HEK293 (cell line): ENCODE data around the gene ANKRD28.

Experiments used
- CTCF ChIA-PET: fragments of 350-600 bp; formaldehyde crosslinking; extraction: SDS; loops from one replicate; lab custom pipeline; 2021; ENCODE audit warnings: antibody characterized with exemption; lab: Yijun Ruan, JAX
- POLR2A ChIA-PET: fragments of 300-600 bp; formaldehyde crosslinking; extraction: SDS; loops from one replicate; lab custom pipeline; 2020; ENCODE audit warnings: antibody characterized with exemption, inconsistent platforms; lab: Yijun Ruan, JAX
- H3K27ac ChIP-seq: fragments of 200-500 bp; sonication (Bioruptor generic); 2 replicates; pipeline ENCODE4 v1.5.1; 2014; ENCODE audit warnings: low read depth, low read length, control low read depth, inconsistent platforms; ENCODE audit errors: extremely low read depth
- H3K36me3 ChIP-seq, 2 experiments: fragments of 200-500 bp in 1 of 2; sonication (Bioruptor generic) in 1 of 2; 1 replicate in 1 of 2; 2 replicates in 1 of 2; pipeline ENCODE4 v1.5.1; 2014 to 2017; ENCODE audit warnings: inconsistent platforms in 2 of 2, low read length in 2 of 2; ENCODE audit not compliant: control insufficient read depth in 2 of 2, insufficient read depth in 1 of 2
- H3K4me1 ChIP-seq: fragments of 200-500 bp; sonication (Bioruptor generic); 2 replicates; pipeline ENCODE4 v1.5.1; 2014; ENCODE audit warnings: mild to moderate bottlenecking, low read length, inconsistent platforms; ENCODE audit not compliant: control insufficient read depth, insufficient read depth
- H3K4me3 ChIP-seq: 2 replicates; pipeline ENCODE4 v1.5.1; 2011; ENCODE audit warnings: low read depth, mild to moderate bottlenecking, control low read depth, low read length, moderate library complexity
- H3K9me3 ChIP-seq: fragments of 200-500 bp; sonication (Bioruptor generic); 2 replicates; pipeline ENCODE4 v1.5.1; 2014; ENCODE audit warnings: low read depth, low read length, inconsistent platforms; ENCODE audit not compliant: control insufficient read depth, insufficient read depth
- GLIS2 ChIP-seq: fragments of 450-650 bp; formaldehyde crosslinking; IDR thresholded peaks from 2 replicates; pipeline ENCODE4 v1.5.1; 2016; ENCODE audit warnings: missing biosample characterization, missing genetic modification characterization
- HOXD13 ChIP-seq: sonication (generic); formaldehyde crosslinking; IDR thresholded peaks from 2 replicates; pipeline ENCODE4 v1.8.0; 2022; ENCODE audit warnings: missing genetic modification reagents, borderline replicate concordance
- SETDB1 ChIP-seq: IDR thresholded peaks from one replicate; pipeline ENCODE4 v1.6.1; 2017; ENCODE audit warnings: mild to moderate bottlenecking, low read length, moderate library complexity, mixed read lengths; ENCODE audit not compliant: insufficient read length
- ZBTB1 ChIP-seq: fragments of 450-650 bp; formaldehyde crosslinking; IDR thresholded peaks from 2 replicates; pipeline ENCODE4 v1.5.1; 2016; ENCODE audit warnings: missing biosample characterization, missing genetic modification characterization
- ZBTB6 ChIP-seq: fragments of 450-650 bp; formaldehyde crosslinking; IDR thresholded peaks from 2 replicates; pipeline ENCODE4 v1.5.1; 2017; ENCODE audit warnings: missing biosample characterization, missing genetic modification characterization
- ZNF112 ChIP-seq: fragments of 450-650 bp; formaldehyde crosslinking; IDR thresholded peaks from 2 replicates; pipeline ENCODE4 v1.5.0; 2017; ENCODE audit warnings: missing biosample characterization, missing genetic modification characterization
- ZNF155 ChIP-seq: fragments of 450-650 bp; formaldehyde crosslinking; IDR thresholded peaks from 2 replicates; pipeline ENCODE4 v1.5.1; 2016; ENCODE audit warnings: missing biosample characterization, missing genetic modification characterization
- ZNF175 ChIP-seq: fragments of 450-650 bp; formaldehyde crosslinking; IDR thresholded peaks from 2 replicates; pipeline ENCODE4 v1.5.1; 2016; ENCODE audit warnings: missing biosample characterization, missing genetic modification characterization
- ZNF2 ChIP-seq: fragments of 450-650 bp; formaldehyde crosslinking; IDR thresholded peaks from 2 replicates; pipeline ENCODE4 v1.5.1; 2016; ENCODE audit warnings: missing biosample characterization, missing genetic modification characterization
- ZNF211 ChIP-seq: fragments of 450-650 bp; formaldehyde crosslinking; IDR thresholded peaks from 2 replicates; pipeline ENCODE4 v1.5.1; 2016; ENCODE audit warnings: low read depth, missing biosample characterization, missing genetic modification characterization
- ZNF354C ChIP-seq: fragments of 450-650 bp; formaldehyde crosslinking; IDR thresholded peaks from 2 replicates; pipeline ENCODE4 v1.5.1; 2016; ENCODE audit warnings: missing biosample characterization, missing genetic modification characterization, low read depth, borderline replicate concordance
- ZNF629 ChIP-seq: fragments of 450-650 bp; formaldehyde crosslinking; IDR thresholded peaks from 2 replicates; pipeline ENCODE4 v1.5.1; 2017; ENCODE audit warnings: missing biosample characterization, missing genetic modification characterization
- ZNF654 ChIP-seq: fragments of 450-650 bp; formaldehyde crosslinking; IDR thresholded peaks from 2 replicates; pipeline ENCODE4 v1.5.1; 2016; ENCODE audit warnings: low read depth, missing biosample characterization, missing genetic modification characterization
- ZNF747 ChIP-seq: fragments of 450-650 bp; formaldehyde crosslinking; IDR thresholded peaks from 2 replicates; pipeline ENCODE4 v1.5.1; 2016; ENCODE audit warnings: missing biosample characterization, missing genetic modification characterization
- ZNF768 ChIP-seq: fragments of 450-650 bp; formaldehyde crosslinking; IDR thresholded peaks from 2 replicates; pipeline ENCODE4 v1.5.1; 2018; ENCODE audit warnings: missing biosample characterization, mild to moderate bottlenecking, missing genetic modification characterization
- ZNF776 ChIP-seq: fragments of 450-650 bp; formaldehyde crosslinking; IDR thresholded peaks from 2 replicates; pipeline ENCODE4 v1.5.0; 2017; ENCODE audit warnings: missing biosample characterization, missing genetic modification characterization, borderline replicate concordance
- ZNF777 ChIP-seq: fragments of 450-650 bp; formaldehyde crosslinking; IDR thresholded peaks from 2 replicates; pipeline ENCODE4 v1.5.1; 2017; ENCODE audit warnings: missing biosample characterization, missing genetic modification characterization, borderline replicate concordance
- ZSCAN4 ChIP-seq: fragments of 450-650 bp; formaldehyde crosslinking; IDR thresholded peaks from 2 replicates; pipeline ENCODE4 v1.5.1; 2017; ENCODE audit warnings: missing biosample characterization, missing genetic modification characterization
- ZXDB ChIP-seq: fragments of 450-650 bp; formaldehyde crosslinking; IDR thresholded peaks from 2 replicates; pipeline ENCODE4 v1.5.1; 2016; ENCODE audit warnings: missing biosample characterization, missing genetic modification characterization

Gene ANKRD28

GRCh38 chr3:15683253-15683652, 114.5 kb downstream of the ANKRD28 start:
- 0 out of 2 replicates have a peak, but pooled peaks cover 2% of the 10 kb centered on the region for H3K4me1 ChIP-seq
- no peaks in the 10 kb centered on the region for H3K9me3 ChIP-seq
- H3K27ac ChIP-seq: no peak overlapping the region
- ChIA-PET CTCF (no interaction called here), POLR2A (no interaction called here)
- no peak for TF ChIP-seq ZNF629 (tag by site-specific recombination)
- no peak for TF ChIP-seq GLIS2 (tag by site-specific recombination)
- TF ChIP-seq ZNF175 (tag by site-specific recombination): no peak
- no peak for TF ChIP-seq ZSCAN4 (tag by site-specific recombination)
- TF ChIP-seq ZNF2 (tag by site-specific recombination): no peak
- TF ChIP-seq HOXD13 (CRISPR knock-in tag): no peak
- TF ChIP-seq ZNF777 (tag by site-specific recombination): no peak
- no peak for TF ChIP-seq ZNF654 (tag by site-specific recombination)
- TF ChIP-seq ZNF747 (tag by site-specific recombination): no peak
- TF ChIP-seq ZXDB (tag by site-specific recombination): no peak
- H3K4me3 ChIP-seq: no peak overlapping the region
- peaks cover 6 to 27% of the 10 kb centered on the region in 2 experiments for H3K36me3 ChIP-seq

- H3K27ac ChIP-seq: no peak overlapping the region
- H3K4me3 ChIP-seq: no peak overlapping the region
- TF ChIP-seq ZNF354C: no peak
- no peak for TF ChIP-seq ZBTB1
- no peak for TF ChIP-seq ZNF211 (tag by site-specific recombination)
- TF ChIP-seq ZNF768 (tag by site-specific recombination): no peak
- no peak for TF ChIP-seq SETDB1
- TF ChIP-seq ZNF155 (tag by site-specific recombination): no peak
- TF ChIP-seq ZNF776: no peak
- TF ChIP-seq ZBTB6 (tag by site-specific recombination): no peak
- CTCF ChIA-PET: no interaction called here
- H3K4me1 ChIP-seq: 0 out of 2 replicates have a peak, but pooled peaks cover 2% of the 10 kb centered on the region
- POLR2A ChIA-PET: no interaction called here
- H3K36me3 ChIP-seq: peaks cover 10 to 33% of the 10 kb centered on the region in 2 experiments
- no peaks in the 10 kb centered on the region for H3K9me3 ChIP-seq
These were observed 115.1 kb downstream of the ANKRD28 start for GRCh38 chr3:15682561-15683185.

GRCh38 chr3:15681668-15682067, 116.1 kb downstream of the ANKRD28 start:
- 0 out of 2 replicates have a peak, but pooled peaks cover 2% of the 10 kb centered on the region for H3K4me1 ChIP-seq
- no peak overlapping the region for H3K27ac ChIP-seq
- TF ChIP-seq ZNF112 (tag by site-specific recombination): no peak
- TF ChIP-seq, all 188 proteins: peak for 0
- Histone ChIP-seq H3K9me3 (no peaks in the 10 kb centered on the region), H3K4me3 (no peak overlapping the region), H3K36me3 (peaks cover 19 to 40% of the 10 kb centered on the region in 2 experiments)
- POLR2A ChIA-PET: no interaction called here
- CTCF ChIA-PET: no interaction called here
